ENCODE results near the gene SMARCB1. TPM values are rescaled to one million over a fixed set of nuclear protein-coding genes. Genes with fewer than 3 reads are reported as not detected.
"Not testable (repeated sequence)": the region's sequence is repeated elsewhere in the genome, so short reads cannot be mapped to it uniquely, and the experiment has no call there.

Gene SMARCB1
- total RNA-seq, 1 donor from 2014 or later: 105 TPM

DNA sequence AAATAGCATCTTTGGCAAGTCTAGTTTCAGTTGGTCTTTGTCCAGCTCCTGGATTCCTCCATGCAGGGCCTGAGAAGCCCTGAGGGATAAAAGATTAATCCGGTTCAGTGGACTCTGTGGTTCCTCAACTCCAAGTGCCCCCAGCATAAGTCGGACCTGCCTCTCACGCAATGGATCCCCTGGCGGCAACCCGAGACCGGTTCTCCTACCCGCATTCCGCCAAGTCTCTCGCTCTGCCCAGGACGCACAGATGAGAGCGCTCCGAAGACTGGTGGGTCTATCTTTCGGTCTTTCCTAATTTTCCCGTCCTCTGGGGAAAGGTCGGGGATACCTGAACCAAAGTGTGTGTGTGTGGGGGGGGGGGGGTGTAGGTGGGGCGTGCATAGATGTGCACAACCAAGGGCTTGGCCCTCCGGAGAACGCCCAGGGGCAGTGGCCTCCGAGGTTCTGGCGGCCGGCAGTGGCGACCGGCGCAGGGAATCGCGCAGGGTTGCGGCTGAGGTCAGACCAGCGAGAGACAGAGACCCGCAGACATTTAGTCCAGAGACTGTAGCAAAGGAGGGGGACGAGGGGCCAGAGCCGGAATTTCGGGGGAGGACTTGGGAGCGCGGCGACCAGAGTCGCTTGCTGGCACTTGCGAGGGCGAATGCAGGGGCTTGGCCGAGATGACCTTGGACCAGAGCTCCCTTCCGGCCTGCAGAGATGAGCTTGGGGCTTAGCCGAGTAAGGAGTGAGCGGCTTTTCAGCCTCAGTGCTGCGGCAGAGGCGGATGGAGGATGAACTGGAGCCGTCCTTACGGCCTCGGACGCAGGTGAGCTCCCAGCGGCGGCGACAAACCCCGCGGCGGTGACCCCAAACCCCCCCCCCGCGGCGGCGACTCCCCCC lies 70.2 kb downstream of the SMARCB1 start:
- Mint-ChIP-seq H3K27me3 (ENCODE audit: unreplicated experiment) (no peaks in the 10 kb centered on the region), H3K4me3 (ENCODE audit: unreplicated experiment) (peak overlapping the region; percentile 81), H3K36me3 (ENCODE audit: low read depth, unreplicated experiment) (no peaks in the 10 kb centered on the region), H3K27ac (ENCODE audit: unreplicated experiment) (no peak overlapping the region), H3K4me1 (ENCODE audit: unreplicated experiment) (peaks cover 19% of the 10 kb centered on the region), H3K9me3 (ENCODE audit: unreplicated experiment) (no peaks in the 10 kb centered on the region)
- TF ChIP-seq, protein P1, sequence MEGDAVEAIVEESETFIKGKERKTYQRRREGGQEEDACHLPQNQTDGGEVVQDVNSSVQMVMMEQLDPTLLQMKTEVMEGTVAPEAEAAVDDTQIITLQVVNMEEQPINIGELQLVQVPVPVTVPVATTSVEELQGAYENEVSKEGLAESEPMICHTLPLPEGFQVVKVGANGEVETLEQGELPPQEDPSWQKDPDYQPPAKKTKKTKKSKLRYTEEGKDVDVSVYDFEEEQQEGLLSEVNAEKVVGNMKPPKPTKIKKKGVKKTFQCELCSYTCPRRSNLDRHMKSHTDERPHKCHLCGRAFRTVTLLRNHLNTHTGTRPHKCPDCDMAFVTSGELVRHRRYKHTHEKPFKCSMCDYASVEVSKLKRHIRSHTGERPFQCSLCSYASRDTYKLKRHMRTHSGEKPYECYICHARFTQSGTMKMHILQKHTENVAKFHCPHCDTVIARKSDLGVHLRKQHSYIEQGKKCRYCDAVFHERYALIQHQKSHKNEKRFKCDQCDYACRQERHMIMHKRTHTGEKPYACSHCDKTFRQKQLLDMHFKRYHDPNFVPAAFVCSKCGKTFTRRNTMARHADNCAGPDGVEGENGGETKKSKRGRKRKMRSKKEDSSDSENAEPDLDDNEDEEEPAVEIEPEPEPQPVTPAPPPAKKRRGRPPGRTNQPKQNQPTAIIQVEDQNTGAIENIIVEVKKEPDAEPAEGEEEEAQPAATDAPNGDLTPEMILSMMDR (IDR thresholded peaks at IDR 0.05; ENCODE audit: unreplicated experiment): no peak
- peak; percentile 41 for DNase-seq (ENCODE audit: low spot score)

DNA sequence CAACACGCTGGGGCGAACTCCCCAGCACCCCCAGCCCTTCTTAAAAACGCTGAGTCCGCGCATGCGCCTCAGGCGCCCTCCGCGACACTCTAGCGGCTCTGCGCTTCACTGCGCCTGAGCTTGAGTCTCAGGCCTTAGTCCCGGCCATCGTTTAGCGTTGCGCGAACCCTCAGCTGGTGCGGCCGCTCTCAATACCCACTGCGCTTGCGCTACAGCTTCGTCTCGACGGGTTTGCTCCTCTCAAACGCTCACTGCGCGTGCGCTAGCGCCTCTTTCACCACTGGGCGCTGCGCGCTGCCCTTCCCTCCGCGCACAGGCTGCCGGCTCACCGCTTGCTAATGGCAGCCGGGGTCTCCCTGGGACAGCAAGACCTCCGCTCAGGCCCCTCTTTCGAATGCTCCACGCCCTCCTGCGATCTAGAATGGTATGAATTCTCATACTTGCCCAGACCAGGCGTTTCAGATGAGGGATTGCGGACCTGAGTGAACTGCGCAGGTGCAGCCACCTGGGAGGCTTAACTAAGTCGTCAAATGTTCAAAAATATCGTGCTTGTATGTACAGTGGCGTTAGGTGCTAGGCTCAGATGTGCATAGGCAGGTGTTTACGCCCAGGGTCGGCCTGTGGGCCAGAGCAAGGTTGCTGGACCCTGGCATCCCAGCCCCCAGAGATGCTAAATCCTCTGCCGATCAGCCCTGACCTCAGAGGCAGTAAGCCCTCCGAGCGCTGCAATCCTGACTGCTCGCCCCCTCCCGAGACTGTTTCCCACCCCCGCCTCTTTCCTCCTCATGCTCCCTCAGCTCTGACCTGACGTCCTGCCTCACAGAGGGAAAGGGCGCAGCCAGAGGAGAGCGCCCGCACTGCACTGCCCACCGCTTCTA lies 71.1 kb downstream of the SMARCB1 start, which contains the start of gene SLC2A11:
TSS of gene SLC2A11 (plus strand) at position 270 of the 878 bp plus-strand sequence. CDS start at position 395, 125 bp downstream.
- H3K9me3 Mint-ChIP-seq (ENCODE audit: unreplicated experiment): no peaks in the 10 kb centered on the region
- peak; percentile 95 for DNase-seq (ENCODE audit: low spot score)
- peaks cover 19% of the 10 kb centered on the region for H3K4me1 Mint-ChIP-seq (ENCODE audit: unreplicated experiment)
- H3K4me3 Mint-ChIP-seq (ENCODE audit: unreplicated experiment): peak within 1 kb of the TSS; percentile 81
- peak within 1 kb of the TSS; percentile 30 for H3K27ac Mint-ChIP-seq (ENCODE audit: unreplicated experiment)
- TF ChIP-seq, protein P1 (IDR thresholded peaks at IDR 0.05; ENCODE audit: unreplicated experiment): no peak
- peaks cover 2% of the 10 kb centered on the region for H3K27me3 Mint-ChIP-seq (ENCODE audit: unreplicated experiment)
- peaks cover 2% of the 10 kb centered on the region for H3K36me3 Mint-ChIP-seq (ENCODE audit: low read depth, unreplicated experiment)

DNA sequence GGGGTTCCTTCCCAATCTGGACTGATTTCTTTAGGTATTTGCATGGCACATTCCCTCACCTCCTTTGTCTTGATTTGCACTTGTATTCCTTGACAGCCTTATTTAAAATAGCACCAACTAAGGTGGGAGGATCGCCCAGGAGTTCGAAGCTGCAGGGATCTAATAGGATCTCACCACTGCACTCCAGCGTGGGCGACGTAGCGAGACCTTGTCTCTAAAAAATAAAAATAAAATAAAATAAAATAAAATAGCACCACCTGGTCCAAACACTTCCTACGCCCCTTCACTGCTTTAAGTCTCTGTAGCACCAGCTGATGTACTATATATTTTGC lies 71.7 kb downstream of the SMARCB1 start:
- peak overlapping the region; percentile 4 for H3K27ac Mint-ChIP-seq (ENCODE audit: unreplicated experiment)
- peaks cover 6% of the 10 kb centered on the region for H3K27me3 Mint-ChIP-seq (ENCODE audit: unreplicated experiment)
- no peak for DNase-seq (ENCODE audit: low spot score)
- peak overlapping the region; percentile 81 for H3K4me3 Mint-ChIP-seq (ENCODE audit: unreplicated experiment)
- H3K36me3 Mint-ChIP-seq (ENCODE audit: low read depth, unreplicated experiment): peaks cover 6% of the 10 kb centered on the region
- peaks cover 19% of the 10 kb centered on the region for H3K4me1 Mint-ChIP-seq (ENCODE audit: unreplicated experiment)
- H3K9me3 Mint-ChIP-seq (ENCODE audit: unreplicated experiment): no peaks in the 10 kb centered on the region
- TF ChIP-seq, protein P1 (IDR thresholded peaks at IDR 0.05; ENCODE audit: unreplicated experiment): no peak

DNA sequence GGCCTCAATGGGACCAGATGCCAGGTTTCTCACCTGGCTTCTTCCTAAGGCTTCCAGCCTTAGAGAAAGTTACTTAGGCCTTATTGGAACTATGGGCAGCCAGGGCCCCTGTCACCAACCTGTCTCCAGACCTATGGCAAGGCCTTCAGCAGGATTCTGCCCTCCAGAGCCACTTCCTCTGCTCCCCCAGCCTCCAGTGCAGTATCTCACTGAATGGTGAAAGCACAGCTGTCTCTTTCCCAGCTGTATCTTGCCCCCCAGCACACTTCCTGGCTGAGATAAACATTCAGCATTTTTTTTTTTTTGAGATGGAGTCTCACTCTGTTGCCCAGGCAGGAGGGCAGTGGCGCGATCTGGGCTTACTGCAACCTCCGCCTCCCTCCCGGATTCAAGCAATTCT lies 72.4 kb downstream of the SMARCB1 start:
- Mint-ChIP-seq H3K4me1 (ENCODE audit: unreplicated experiment) (peaks cover 19% of the 10 kb centered on the region), H3K36me3 (ENCODE audit: low read depth, unreplicated experiment) (peaks cover 6% of the 10 kb centered on the region), H3K9me3 (ENCODE audit: unreplicated experiment) (no peaks in the 10 kb centered on the region), H3K4me3 (ENCODE audit: unreplicated experiment) (peak overlapping the region; percentile 42), H3K27me3 (ENCODE audit: unreplicated experiment) (peaks cover 6% of the 10 kb centered on the region), H3K27ac (ENCODE audit: unreplicated experiment) (no peak overlapping the region)
- no peak for DNase-seq (ENCODE audit: low spot score)
- TF ChIP-seq, protein P1 (IDR thresholded peaks at IDR 0.05; ENCODE audit: unreplicated experiment): no peak

DNA sequence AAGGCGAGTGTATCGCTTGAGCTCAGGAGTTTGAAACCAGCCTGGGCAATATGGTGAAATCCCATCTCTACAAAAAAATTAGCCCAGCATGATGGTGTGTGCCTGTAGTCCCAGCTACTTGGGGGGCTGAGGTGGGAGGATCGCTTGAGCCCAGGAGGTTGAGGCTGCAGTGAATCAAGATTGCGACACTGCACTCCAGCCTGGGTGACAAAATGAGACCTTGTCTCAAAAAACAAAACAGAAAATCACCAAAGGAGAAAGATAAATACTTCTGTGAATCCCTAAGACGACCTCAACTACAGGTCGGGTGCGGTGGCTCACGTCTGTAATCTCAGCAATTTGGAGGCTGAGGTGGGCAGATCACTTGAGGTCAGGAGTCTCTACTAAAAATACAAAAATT lies 73.4 kb downstream of the SMARCB1 start:
- not testable (repeated sequence) for H3K9me3 Mint-ChIP-seq (ENCODE audit: unreplicated experiment); H3K27me3 Mint-ChIP-seq (ENCODE audit: unreplicated experiment); H3K27ac Mint-ChIP-seq (ENCODE audit: unreplicated experiment); H3K36me3 Mint-ChIP-seq (ENCODE audit: low read depth, unreplicated experiment); H3K4me3 Mint-ChIP-seq (ENCODE audit: unreplicated experiment); DNase-seq (ENCODE audit: low spot score)
- peaks cover 19% of the 10 kb centered on the region for H3K4me1 Mint-ChIP-seq (ENCODE audit: unreplicated experiment)

Measured in endothelial cell (in vitro differentiated cells).